Measurements from ENCODE around the gene CDC42BPB. TPM values are rescaled to one million over a fixed set of nuclear protein-coding genes. Genes with fewer than 3 reads are reported as not detected.
A peak's percentile ranks its signal among the peaks of the same experiment; 100 is the strongest.

The CDC42BPB gene
- total and polyA plus RNA-seq, 8 donors = 73.4 to 91.4 (median 79.5) TPM

DNA sequence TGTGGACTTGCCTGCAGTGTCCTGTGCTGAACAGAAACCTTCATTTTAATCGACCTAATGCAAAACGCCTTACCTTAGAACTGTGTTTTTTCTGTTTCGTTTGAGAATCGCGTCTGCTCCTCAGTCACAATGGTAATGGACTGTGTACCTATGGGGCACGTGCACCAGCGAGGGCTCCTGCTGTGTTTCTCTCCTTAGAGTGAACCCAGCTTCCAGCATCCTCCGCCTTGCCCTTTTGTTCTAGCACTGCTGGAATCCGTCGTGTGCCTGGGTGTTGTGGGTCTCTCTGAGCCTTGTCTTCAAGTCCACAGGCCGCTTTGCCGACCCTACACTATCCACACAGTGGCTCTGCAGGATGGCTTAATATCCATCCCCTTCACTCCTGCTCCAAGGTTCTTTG, 131.2 kb downstream of the CDC42BPB start:
- Histone ChIP-seq H3K4me3 (no peak overlapping the region), H3K36me3 (no peaks in the 10 kb centered on the region), H3K27me3 (peaks cover 45 to 100% of the 10 kb centered on the region in 2 donors), H3K4me1 (peaks cover 28 to 45% of the 10 kb centered on the region in 2 donors), H3K9me3 (no peaks in the 10 kb centered on the region), H3K27ac (no peak overlapping the region)
- intact Hi-C loops (cut with DNase I) = loop anchor here in 1 of 2 donors (10.0 kb wide), 1 partner anchor 151 kb away; the partner anchor contains the start of gene TRAF3
- DNase-seq (peak in 1 of 4 donors; percentile 15), ATAC-seq (no peak)
- TF ChIP-seq CTCF (IDR thresholded peaks at IDR 0.05) = no peak

DNA sequence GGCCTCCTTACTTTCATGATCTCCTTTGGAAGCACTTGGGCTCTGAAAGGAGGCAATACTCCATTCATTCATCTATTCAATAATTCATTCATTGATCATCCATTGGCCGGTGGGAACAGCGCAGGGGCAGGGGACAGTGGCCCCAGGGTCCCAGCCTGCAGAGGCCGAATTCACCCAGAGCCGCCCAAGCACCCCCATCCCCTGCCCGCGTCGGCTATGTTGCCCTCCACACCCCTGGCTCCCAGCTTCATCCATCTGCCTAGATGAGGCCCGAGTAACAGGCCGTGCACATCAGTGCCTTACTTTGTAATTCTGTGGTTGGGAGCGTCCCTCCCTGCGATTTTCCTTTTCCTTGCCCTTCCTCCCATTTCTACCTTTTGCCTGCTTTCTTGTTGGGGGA, 131.7 kb downstream of the CDC42BPB start:
- peaks cover 27 to 41% of the 10 kb centered on the region in 2 donors for H3K4me1 ChIP-seq
- H3K27me3 ChIP-seq = peaks cover 43 to 98% of the 10 kb centered on the region in 2 donors
- intact Hi-C loops (cut with DNase I) = loop anchor here in 1 of 2 donors (10.0 kb wide), 1 partner anchor 151 kb away; the partner anchor contains the start of gene TRAF3
- ATAC-seq (no peak), DNase-seq (peak in 1 of 4 donors; percentile 53)
- H3K9me3 ChIP-seq = no peaks in the 10 kb centered on the region
- no peak overlapping the region for H3K27ac ChIP-seq
- no peaks in the 10 kb centered on the region for H3K36me3 ChIP-seq
- no peak overlapping the region for H3K4me3 ChIP-seq
- no peak for TF ChIP-seq CTCF (IDR thresholded peaks at IDR 0.05)

DNA sequence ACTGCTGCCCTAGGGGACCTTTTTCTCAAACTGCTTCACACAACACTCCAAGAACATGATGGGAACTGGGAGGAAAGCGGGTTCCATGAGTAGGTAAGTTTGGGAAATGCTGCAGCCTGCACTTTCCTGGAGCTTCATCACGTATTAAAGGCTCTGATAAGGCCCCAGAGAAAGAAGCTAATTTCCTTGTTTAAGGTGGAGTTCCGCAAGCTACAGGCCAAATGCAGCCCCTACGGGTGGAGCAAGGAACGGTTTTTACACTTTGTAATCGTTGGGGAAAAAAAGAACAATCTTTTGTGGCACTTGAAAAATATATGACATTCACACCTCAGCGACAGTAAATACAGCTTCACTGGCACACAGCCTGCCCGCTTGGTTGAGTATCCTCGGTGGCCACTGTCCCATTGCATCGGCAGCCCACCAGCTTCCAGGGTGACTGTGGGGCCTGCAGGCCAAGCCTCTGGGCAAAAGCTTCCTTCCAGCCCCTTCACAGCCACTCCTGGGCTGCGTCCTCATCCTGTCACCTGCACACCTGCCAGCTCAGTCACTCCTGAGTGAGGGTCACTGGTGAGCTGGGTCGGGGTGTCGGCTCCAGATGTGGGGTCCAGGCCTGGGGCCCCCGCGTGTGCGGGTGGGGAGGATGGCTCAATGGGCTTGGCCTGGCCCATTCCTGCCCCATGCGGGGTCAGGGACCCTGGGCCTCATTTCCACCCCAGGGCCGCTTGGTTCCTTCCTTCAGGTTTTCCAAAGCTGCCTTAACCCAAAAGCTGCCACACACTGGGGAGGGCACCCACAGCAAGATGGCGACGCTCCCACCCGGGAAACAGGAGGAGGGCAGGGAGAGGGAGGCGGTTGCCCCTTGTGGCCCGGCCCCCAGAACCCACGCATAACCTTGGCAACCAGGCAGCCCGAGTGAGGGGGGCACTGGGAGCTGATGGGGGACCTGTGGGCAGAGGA, 132.4 kb downstream of the CDC42BPB start:
- DNase-seq (peak in 1 of 4 donors; percentile 61), ATAC-seq (no peak)
- Histone ChIP-seq H3K27me3 (peaks cover 37 to 90% of the 10 kb centered on the region in 2 donors), H3K4me3 (no peak overlapping the region), H3K4me1 (peaks cover 21 to 35% of the 10 kb centered on the region in 2 donors), H3K27ac (no peak overlapping the region), H3K36me3 (no peaks in the 10 kb centered on the region), H3K9me3 (no peaks in the 10 kb centered on the region)
- no peak for TF ChIP-seq CTCF (IDR thresholded peaks at IDR 0.05)
- intact Hi-C loops (cut with DNase I) = loop anchor here in 1 of 2 donors (10.0 kb wide), 1 partner anchor 150 kb away; the partner anchor contains the start of gene TRAF3

GRCh38 chr14:102923925-102924486, 133.3 kb downstream of the CDC42BPB start:
- Histone ChIP-seq H3K4me1 (peaks cover 12 to 26% of the 10 kb centered on the region in 2 donors), H3K4me3 (no peak overlapping the region), H3K27me3 (peaks cover 28 to 81% of the 10 kb centered on the region in 2 donors), H3K36me3 (no peaks in the 10 kb centered on the region), H3K27ac (no peak overlapping the region), H3K9me3 (no peaks in the 10 kb centered on the region)
- no peak for ATAC-seq
- DNase-seq = peak in 1 of 4 donors; percentile 42
- intact Hi-C loops (cut with DNase I) = loop anchor here in 1 of 2 donors (10.0 kb wide), 1 partner anchor 149 kb away; the partner anchor contains the start of gene TRAF3
- TF ChIP-seq CTCF (IDR thresholded peaks at IDR 0.05) = no peak

Measured in left lung (tissue), 10 donors.